ENCODE data around the gene SNX2.

Gene SNX2

GRCh38 chr5:122774861-122775549 lies at the start of gene SNX2:
Gene SNX2 (plus strand): TSS chr5:122775080. CDS start chr5:122775104, 24 bp downstream.
- H3K9me3 ChIP-seq (ENCODE audit: control insufficient read depth, low read length): no peaks in the 10 kb centered on the region
- peaks cover 8% of the 10 kb centered on the region for H3K4me1 ChIP-seq (ENCODE audit: control insufficient read depth, insufficient read depth, low read length)
- H3K27me3 ChIP-seq (ENCODE audit: control insufficient read depth, insufficient read depth, low read length): no peaks in the 10 kb centered on the region
- H3K9ac ChIP-seq (ENCODE audit: low read length): peak within 1 kb of the TSS; percentile 97
- H3K4me3 ChIP-seq (ENCODE audit: low read length): peak within 1 kb of the TSS; percentile 90
- no peaks in the 10 kb centered on the region for H3K36me3 ChIP-seq (ENCODE audit: control insufficient read depth, insufficient read depth, low read length)

GRCh38 chr5:122727112-122727541 lies 47.8 kb upstream of the SNX2 start:
- no peaks in the 10 kb centered on the region for H3K9me3 ChIP-seq (ENCODE audit: control insufficient read depth, low read length)
- H3K4me3 ChIP-seq (ENCODE audit: low read length): no peak overlapping the region
- no peak overlapping the region for H3K9ac ChIP-seq (ENCODE audit: low read length)
- no peaks in the 10 kb centered on the region for H3K36me3 ChIP-seq (ENCODE audit: control insufficient read depth, insufficient read depth, low read length)
- peaks cover 30% of the 10 kb centered on the region for H3K4me1 ChIP-seq (ENCODE audit: control insufficient read depth, insufficient read depth, low read length)
- no peaks in the 10 kb centered on the region for H3K27me3 ChIP-seq (ENCODE audit: control insufficient read depth, insufficient read depth, low read length)

- peaks cover 21% of the 10 kb centered on the region for H3K4me1 ChIP-seq (ENCODE audit: control insufficient read depth, insufficient read depth, low read length)
- H3K4me3 ChIP-seq (ENCODE audit: low read length): no peak overlapping the region
- no peaks in the 10 kb centered on the region for H3K27me3 ChIP-seq (ENCODE audit: control insufficient read depth, insufficient read depth, low read length)
- H3K36me3 ChIP-seq (ENCODE audit: control insufficient read depth, insufficient read depth, low read length): no peaks in the 10 kb centered on the region
- no peak overlapping the region for H3K9ac ChIP-seq (ENCODE audit: low read length)
- H3K9me3 ChIP-seq (ENCODE audit: control insufficient read depth, low read length): no peaks in the 10 kb centered on the region
These were observed 44.8 kb upstream of the SNX2 start for GRCh38 chr5:122730037-122730436.

GRCh38 chr5:122730456-122730855 lies 44.4 kb upstream of the SNX2 start:
- no peaks in the 10 kb centered on the region for H3K9me3 ChIP-seq (ENCODE audit: control insufficient read depth, low read length)
- no peaks in the 10 kb centered on the region for H3K27me3 ChIP-seq (ENCODE audit: control insufficient read depth, insufficient read depth, low read length)
- H3K9ac ChIP-seq (ENCODE audit: low read length): no peak overlapping the region
- H3K4me1 ChIP-seq (ENCODE audit: control insufficient read depth, insufficient read depth, low read length): peaks cover 21% of the 10 kb centered on the region
- H3K4me3 ChIP-seq (ENCODE audit: low read length): no peak overlapping the region
- H3K36me3 ChIP-seq (ENCODE audit: control insufficient read depth, insufficient read depth, low read length): no peaks in the 10 kb centered on the region

- H3K4me1 ChIP-seq (ENCODE audit: control insufficient read depth, insufficient read depth, low read length): no peaks in the 10 kb centered on the region
- H3K36me3 ChIP-seq (ENCODE audit: control insufficient read depth, insufficient read depth, low read length): no peaks in the 10 kb centered on the region
- H3K4me3 ChIP-seq (ENCODE audit: low read length): no peak overlapping the region
- no peak overlapping the region for H3K9ac ChIP-seq (ENCODE audit: low read length)
- H3K9me3 ChIP-seq (ENCODE audit: control insufficient read depth, low read length): no peaks in the 10 kb centered on the region
- no peaks in the 10 kb centered on the region for H3K27me3 ChIP-seq (ENCODE audit: control insufficient read depth, insufficient read depth, low read length)
These were observed 38.6 kb upstream of the SNX2 start for GRCh38 chr5:122736086-122736845.

GRCh38 chr5:122738088-122738487 lies 36.8 kb upstream of the SNX2 start:
- Histone ChIP-seq H3K27me3 (ENCODE audit: control insufficient read depth, insufficient read depth, low read length) (no peaks in the 10 kb centered on the region), H3K4me3 (ENCODE audit: low read length) (no peak overlapping the region), H3K4me1 (ENCODE audit: control insufficient read depth, insufficient read depth, low read length) (no peaks in the 10 kb centered on the region), H3K9ac (ENCODE audit: low read length) (no peak overlapping the region), H3K9me3 (ENCODE audit: control insufficient read depth, low read length) (no peaks in the 10 kb centered on the region), H3K36me3 (ENCODE audit: control insufficient read depth, insufficient read depth, low read length) (no peaks in the 10 kb centered on the region)

- H3K27me3 ChIP-seq (ENCODE audit: control insufficient read depth, insufficient read depth, low read length): no peaks in the 10 kb centered on the region
- no peaks in the 10 kb centered on the region for H3K9me3 ChIP-seq (ENCODE audit: control insufficient read depth, low read length)
- no peaks in the 10 kb centered on the region for H3K36me3 ChIP-seq (ENCODE audit: control insufficient read depth, insufficient read depth, low read length)
- no peak overlapping the region for H3K4me3 ChIP-seq (ENCODE audit: low read length)
- no peaks in the 10 kb centered on the region for H3K4me1 ChIP-seq (ENCODE audit: control insufficient read depth, insufficient read depth, low read length)
- no peak overlapping the region for H3K9ac ChIP-seq (ENCODE audit: low read length)
These were observed 33.2 kb upstream of the SNX2 start for GRCh38 chr5:122741681-122742080.

- H3K4me1 ChIP-seq (ENCODE audit: control insufficient read depth, insufficient read depth, low read length): no peaks in the 10 kb centered on the region
- H3K9me3 ChIP-seq (ENCODE audit: control insufficient read depth, low read length): no peaks in the 10 kb centered on the region
- no peak overlapping the region for H3K9ac ChIP-seq (ENCODE audit: low read length)
- H3K4me3 ChIP-seq (ENCODE audit: low read length): no peak overlapping the region
- no peaks in the 10 kb centered on the region for H3K36me3 ChIP-seq (ENCODE audit: control insufficient read depth, insufficient read depth, low read length)
- H3K27me3 ChIP-seq (ENCODE audit: control insufficient read depth, insufficient read depth, low read length): no peaks in the 10 kb centered on the region
These were observed 31.6 kb upstream of the SNX2 start for GRCh38 chr5:122743261-122743660.

- H3K4me1 ChIP-seq (ENCODE audit: control insufficient read depth, insufficient read depth, low read length): no peaks in the 10 kb centered on the region
- no peak overlapping the region for H3K4me3 ChIP-seq (ENCODE audit: low read length)
- H3K27me3 ChIP-seq (ENCODE audit: control insufficient read depth, insufficient read depth, low read length): no peaks in the 10 kb centered on the region
- no peak overlapping the region for H3K9ac ChIP-seq (ENCODE audit: low read length)
- no peaks in the 10 kb centered on the region for H3K9me3 ChIP-seq (ENCODE audit: control insufficient read depth, low read length)
- no peaks in the 10 kb centered on the region for H3K36me3 ChIP-seq (ENCODE audit: control insufficient read depth, insufficient read depth, low read length)
These were observed 29.3 kb upstream of the SNX2 start for GRCh38 chr5:122745597-122745996.

- Histone ChIP-seq H3K27me3 (ENCODE audit: control insufficient read depth, insufficient read depth, low read length) (no peaks in the 10 kb centered on the region), H3K4me3 (ENCODE audit: low read length) (no peak overlapping the region), H3K9me3 (ENCODE audit: control insufficient read depth, low read length) (no peaks in the 10 kb centered on the region), H3K36me3 (ENCODE audit: control insufficient read depth, insufficient read depth, low read length) (no peaks in the 10 kb centered on the region), H3K9ac (ENCODE audit: low read length) (no peak overlapping the region), H3K4me1 (ENCODE audit: control insufficient read depth, insufficient read depth, low read length) (no peaks in the 10 kb centered on the region)
These were observed 25.0 kb upstream of the SNX2 start for GRCh38 chr5:122749886-122750285.

- H3K4me1 ChIP-seq (ENCODE audit: control insufficient read depth, insufficient read depth, low read length): no peaks in the 10 kb centered on the region
- H3K9ac ChIP-seq (ENCODE audit: low read length): no peak overlapping the region
- no peaks in the 10 kb centered on the region for H3K27me3 ChIP-seq (ENCODE audit: control insufficient read depth, insufficient read depth, low read length)
- no peak overlapping the region for H3K4me3 ChIP-seq (ENCODE audit: low read length)
- H3K9me3 ChIP-seq (ENCODE audit: control insufficient read depth, low read length): no peaks in the 10 kb centered on the region
- H3K36me3 ChIP-seq (ENCODE audit: control insufficient read depth, insufficient read depth, low read length): no peaks in the 10 kb centered on the region
These were observed 23.5 kb upstream of the SNX2 start for GRCh38 chr5:122751293-122751782.

- H3K4me3 ChIP-seq (ENCODE audit: low read length): no peak overlapping the region
- no peaks in the 10 kb centered on the region for H3K9me3 ChIP-seq (ENCODE audit: control insufficient read depth, low read length)
- H3K36me3 ChIP-seq (ENCODE audit: control insufficient read depth, insufficient read depth, low read length): no peaks in the 10 kb centered on the region
- H3K9ac ChIP-seq (ENCODE audit: low read length): no peak overlapping the region
- H3K27me3 ChIP-seq (ENCODE audit: control insufficient read depth, insufficient read depth, low read length): no peaks in the 10 kb centered on the region
- H3K4me1 ChIP-seq (ENCODE audit: control insufficient read depth, insufficient read depth, low read length): no peaks in the 10 kb centered on the region
These were observed 21.4 kb upstream of the SNX2 start for GRCh38 chr5:122753500-122753899.

Data from mucosa of stomach (tissue), 1 donor.